OCI-LY3 (cell line): ENCODE data around the gene NCKAP5.

Source experiments
- EZH2phosphoT487 ChIP-seq: fragments of 200-600 bp; shearing (Covaris generic); IDR thresholded peaks from 2 replicates; pipeline ENCODE4 v1.6.1; 2018; ENCODE audit warnings: antibody characterized with exemption, mixed run types, low read depth
- TF ChIP-seq, protein P1 (sequence below): fragments of 200-600, 300-600 bp; sonication (generic); IDR thresholded peaks from 2 replicates; pipeline ENCODE4 v1.5.1; 2014; ENCODE audit warnings: antibody characterized with exemption, low read length, low read depth

DNA sequence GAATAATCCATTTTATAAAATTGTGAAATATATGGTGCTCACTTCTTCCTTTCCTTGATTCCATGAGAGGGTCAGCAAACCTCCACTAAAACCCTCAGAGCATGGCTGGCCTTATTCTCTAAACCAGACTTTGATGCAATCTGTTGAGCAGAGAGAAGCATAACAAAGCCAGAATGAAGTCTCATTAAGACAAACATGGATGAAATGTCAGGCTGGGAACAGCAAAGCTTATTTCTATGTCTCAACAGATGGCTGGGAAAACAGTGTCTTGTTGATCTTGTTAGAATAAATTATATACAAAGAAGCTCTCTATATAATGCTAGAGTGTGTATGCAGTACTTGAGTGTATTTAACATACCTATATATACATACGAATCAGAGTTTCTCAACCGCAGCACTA is 671.2 kb downstream of the NCKAP5 start:
- no peak for TF ChIP-seq EZH2phosphoT487
- TF ChIP-seq, protein P1, sequence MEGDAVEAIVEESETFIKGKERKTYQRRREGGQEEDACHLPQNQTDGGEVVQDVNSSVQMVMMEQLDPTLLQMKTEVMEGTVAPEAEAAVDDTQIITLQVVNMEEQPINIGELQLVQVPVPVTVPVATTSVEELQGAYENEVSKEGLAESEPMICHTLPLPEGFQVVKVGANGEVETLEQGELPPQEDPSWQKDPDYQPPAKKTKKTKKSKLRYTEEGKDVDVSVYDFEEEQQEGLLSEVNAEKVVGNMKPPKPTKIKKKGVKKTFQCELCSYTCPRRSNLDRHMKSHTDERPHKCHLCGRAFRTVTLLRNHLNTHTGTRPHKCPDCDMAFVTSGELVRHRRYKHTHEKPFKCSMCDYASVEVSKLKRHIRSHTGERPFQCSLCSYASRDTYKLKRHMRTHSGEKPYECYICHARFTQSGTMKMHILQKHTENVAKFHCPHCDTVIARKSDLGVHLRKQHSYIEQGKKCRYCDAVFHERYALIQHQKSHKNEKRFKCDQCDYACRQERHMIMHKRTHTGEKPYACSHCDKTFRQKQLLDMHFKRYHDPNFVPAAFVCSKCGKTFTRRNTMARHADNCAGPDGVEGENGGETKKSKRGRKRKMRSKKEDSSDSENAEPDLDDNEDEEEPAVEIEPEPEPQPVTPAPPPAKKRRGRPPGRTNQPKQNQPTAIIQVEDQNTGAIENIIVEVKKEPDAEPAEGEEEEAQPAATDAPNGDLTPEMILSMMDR, result no peak
